NCI-H1092 treated with DMSO at 0.1 percent for 48 hours (cell line): ENCODE measurements around the gene CAPZB.

Experiments
- DNase-seq: peaks from one replicate; lab custom pipeline; 2025; lab: John Stamatoyannopoulos, UW

CAPZB gene

GRCh38 chr1:19367584-19368041, 117.7 kb downstream of the CAPZB start:
- no peak for DNase-seq

DNA sequence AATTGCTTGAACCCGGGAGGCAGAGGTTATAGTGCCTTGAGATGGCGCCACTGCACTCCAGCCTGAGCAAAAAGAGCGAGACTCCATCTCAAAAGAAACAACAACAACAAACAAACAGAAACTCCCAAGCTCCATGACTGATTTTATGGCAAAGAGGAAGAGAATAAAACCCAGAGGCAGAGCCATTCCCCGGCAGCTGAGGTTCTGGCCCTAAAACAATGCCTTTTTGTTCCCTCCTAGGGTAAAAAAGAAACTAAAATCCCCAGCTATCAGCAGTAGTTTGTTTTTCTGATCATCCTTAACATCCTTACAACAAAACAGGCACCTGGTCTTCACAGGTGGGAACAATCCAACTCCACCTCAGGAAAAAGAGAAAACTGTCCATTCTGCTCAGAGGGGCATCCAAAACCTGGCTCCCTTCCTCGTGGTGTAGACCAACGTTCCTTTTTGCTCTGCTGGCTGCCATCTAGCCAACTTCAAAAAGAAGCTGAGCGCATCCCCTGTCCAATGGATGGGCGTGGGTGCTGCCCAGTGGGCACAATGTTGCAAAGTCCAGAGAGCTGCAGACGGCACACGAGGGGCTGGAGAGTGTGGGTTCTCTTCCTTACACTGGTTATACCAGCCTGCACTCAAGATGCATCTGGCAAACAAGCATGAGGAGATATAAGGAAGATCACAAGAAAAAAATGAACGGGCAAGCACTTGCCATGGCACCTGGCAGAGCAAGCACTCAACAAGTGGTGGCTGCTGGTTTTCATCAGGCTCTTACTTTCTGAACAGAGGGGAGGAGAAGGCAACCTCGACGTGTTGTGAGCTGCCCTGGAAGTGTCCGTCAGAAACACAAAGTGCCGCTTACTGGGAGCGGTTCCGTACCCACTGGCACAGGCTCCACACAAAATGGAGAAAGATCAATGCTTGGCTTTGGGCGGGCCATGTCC, 118.5 kb downstream of the CAPZB start:
- no peak for DNase-seq

- no peak for DNase-seq
These were observed 119.6 kb downstream of the CAPZB start for GRCh38 chr1:19365721-19366120.

DNA sequence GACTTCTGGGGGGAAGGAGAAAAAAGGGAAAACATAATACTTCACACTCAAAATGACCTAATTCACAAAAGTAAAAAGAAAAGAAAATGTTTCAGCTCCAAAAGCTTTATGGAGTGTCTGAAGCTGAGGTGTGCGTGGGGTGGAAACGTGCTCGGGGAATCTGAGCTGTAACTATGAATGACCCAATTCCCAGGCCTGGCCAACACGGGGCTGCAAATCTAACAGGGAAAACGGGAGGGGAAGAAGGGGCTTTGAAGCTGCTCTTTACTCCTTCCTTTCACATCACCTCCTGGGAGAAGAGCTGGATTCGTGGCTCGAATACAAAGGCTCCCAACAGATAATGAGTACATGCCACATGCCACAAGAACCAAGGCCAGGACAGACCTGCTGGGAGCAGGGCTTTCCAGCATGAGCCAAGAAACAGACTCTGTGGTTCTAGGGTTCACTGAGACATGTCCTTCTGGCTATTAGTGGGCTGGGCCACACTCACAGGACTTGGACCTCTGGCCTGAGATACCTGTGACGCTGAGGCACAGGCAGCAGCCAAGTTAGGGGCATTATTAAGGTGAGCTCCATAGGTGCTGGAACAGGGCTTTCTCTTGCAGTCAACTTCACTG, 121.7 kb downstream of the CAPZB start:
- no peak for DNase-seq

DNA sequence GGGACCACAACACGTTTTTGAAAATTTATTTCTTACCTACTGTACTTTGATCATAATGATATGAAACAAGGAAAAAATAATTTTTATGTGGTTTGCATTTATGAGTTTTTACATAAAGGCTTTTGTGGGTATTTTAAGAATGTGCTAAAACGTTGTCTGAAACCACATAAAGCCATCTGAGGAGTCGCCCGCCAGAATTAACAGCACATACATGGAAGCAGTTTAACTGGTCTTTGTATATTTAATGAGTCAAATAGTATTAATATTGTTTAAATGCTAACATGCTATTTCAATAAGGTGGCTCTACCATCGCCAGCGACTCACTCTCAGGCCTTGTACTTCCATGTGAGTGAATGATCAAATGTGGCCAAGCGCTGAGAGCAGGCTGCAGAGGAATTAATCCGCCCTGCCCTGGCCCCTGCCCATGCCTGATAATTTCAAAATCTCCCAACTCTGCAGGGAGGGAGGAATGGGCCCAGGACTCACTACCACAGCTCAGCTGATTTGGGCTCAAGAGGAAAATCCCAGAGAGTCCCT, 123.7 kb downstream of the CAPZB start:
- no peak for DNase-seq

DNA sequence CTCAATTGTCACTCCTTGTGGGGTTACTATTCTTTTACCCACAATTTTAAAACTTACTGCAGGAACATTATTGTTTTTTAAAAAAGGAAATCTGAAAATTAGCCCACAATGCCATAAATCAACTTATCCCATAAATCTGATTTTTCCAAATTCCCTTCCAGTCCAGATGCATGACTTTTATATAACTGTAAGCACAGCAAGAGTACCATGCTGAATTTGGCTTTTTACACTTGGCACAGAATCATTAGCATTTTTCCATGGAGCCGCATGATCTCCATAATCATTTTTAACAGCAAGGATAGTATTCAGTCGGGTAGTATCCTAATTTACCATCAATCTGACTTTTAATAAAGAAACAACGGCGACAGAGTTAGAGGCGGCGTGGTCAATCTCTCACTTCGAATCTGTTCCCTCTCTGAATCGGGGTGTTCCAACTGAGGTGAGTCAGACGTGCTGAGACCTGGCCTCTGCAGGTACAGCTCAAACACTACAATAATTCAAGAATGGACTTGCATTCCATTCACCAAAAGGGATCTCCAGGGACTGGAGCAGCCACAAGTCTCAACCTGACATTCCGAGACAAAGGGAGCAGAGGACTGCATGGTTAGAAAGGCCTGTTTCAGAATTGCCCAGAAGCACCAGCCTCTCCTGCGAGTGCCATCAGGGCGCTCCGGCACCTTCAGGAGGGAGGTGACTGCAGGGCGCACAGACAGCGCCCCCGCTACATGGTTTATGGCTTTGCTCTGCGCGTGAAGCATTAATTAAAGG, 124.3 kb downstream of the CAPZB start:
- DNase-seq = no peak

- no peak for DNase-seq
These were observed 124.9 kb downstream of the CAPZB start for GRCh38 chr1:19360432-19360831.

DNA sequence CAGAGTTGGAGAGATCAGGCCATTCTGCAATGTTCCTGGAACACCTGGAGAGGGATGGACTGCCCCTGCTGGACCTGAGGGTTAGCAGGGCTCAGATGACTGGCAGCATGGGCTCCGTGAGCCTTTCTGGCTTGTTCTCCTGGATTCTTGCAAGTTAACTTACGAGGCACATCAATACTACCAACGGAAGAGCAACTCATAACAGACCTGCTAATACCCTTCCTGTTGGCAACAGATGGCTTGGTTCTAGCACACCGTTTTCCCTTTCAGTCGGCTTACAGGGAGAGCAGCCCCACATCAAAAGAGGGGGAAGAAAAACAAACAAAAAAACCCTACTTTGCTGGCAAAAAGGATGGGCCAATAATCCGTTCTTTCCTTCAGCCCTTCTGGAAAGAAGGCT, 125.3 kb downstream of the CAPZB start:
- peak; percentile 68 for DNase-seq

GRCh38 chr1:19359357-19359756, 126.0 kb downstream of the CAPZB start:
- DNase-seq = peak; percentile 76

DNA sequence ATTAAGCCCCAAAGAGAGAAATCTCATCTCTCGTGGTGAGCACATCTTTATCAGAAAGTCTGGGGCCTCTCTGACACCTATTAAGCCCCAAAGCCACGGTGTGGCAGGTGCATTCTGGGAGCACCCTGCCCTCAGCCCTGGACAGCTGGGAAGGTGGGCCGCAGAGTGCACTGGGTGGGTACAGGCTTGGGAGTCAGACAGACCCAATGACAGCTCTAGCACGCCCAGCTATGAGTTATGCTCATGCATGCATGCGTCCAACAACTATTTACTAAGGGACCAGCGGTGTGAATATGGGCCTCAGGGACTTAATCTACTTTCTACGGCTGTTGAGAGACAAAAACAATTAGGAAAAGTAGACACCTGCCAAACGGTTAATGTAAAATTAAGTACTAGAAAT, 126.6 kb downstream of the CAPZB start:
- DNase-seq = no peak

GRCh38 chr1:19357299-19357986, 127.9 kb downstream of the CAPZB start:
- DNase-seq = no peak

GRCh38 chr1:19356266-19356665, 129.1 kb downstream of the CAPZB start:
- DNase-seq = peak; percentile 97

DNA sequence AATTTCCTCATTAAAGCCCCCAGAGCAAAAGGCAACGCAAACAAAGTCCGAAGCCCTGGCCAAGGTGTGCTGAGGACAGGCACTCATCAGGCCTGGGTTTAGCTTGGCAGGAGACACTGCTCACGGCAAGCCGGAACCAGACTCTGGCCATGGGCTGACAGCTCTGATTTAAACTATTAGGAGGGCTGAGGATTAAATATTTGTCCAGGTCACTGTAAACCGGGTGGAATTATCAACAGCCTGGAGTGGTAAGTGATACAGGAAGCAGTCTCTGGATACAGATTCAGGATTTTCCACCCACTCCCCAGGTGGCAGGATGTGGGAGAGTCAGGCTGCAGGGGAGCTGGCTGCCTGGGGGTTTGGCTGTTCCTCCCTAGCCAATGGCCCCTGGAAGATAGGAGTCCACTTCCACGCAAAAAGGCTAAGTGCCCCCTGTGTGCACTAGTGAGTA, 130.8 kb downstream of the CAPZB start:
- peak; percentile 100 for DNase-seq

DNA sequence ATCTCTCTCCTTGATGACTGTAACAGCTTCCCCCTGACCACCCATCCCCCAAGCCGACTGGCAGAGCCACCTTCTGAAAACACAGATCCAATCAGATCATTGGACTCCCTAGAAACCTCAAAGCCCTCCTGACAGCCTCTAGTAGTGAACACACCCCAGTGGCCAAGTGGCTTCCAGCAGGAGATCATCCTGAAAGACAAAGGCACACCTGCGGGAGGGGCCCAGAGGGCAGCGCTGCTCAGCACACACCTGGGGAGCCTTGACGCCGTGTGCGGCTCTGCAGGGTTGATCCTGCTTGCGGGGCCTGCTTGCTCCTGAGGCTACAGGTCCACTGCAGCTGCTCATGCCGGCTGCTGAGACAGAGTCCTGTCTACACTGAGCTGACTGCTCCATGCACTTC, 131.7 kb downstream of the CAPZB start:
- peak; percentile 70 for DNase-seq

- DNase-seq = no peak
These were observed 132.5 kb downstream of the CAPZB start for GRCh38 chr1:19352839-19353238.

GRCh38 chr1:19351873-19352272, 133.5 kb downstream of the CAPZB start:
- no peak for DNase-seq

- DNase-seq = no peak
These were observed 134.8 kb downstream of the CAPZB start for GRCh38 chr1:19350566-19350965.

DNA sequence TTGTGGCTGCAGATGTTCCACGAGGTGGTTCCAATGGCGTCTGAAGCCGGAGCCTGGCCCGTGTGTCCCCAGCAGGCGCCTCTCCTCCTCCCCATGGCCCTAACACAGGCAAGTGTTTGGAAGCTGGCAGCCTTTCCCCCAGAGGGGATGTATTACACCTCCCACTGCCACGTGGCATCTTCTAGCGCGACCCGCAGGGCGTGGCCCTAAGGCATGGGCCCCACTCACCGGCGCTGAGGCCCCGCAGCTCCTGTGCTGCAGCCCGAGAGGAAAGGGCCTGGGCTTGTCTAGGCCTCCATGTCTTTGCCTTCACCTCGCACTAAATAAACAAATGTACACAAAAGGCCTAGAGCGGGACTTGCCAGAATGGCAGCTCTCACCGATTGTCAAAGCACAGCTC, 135.3 kb downstream of the CAPZB start:
- DNase-seq = no peak

DNA sequence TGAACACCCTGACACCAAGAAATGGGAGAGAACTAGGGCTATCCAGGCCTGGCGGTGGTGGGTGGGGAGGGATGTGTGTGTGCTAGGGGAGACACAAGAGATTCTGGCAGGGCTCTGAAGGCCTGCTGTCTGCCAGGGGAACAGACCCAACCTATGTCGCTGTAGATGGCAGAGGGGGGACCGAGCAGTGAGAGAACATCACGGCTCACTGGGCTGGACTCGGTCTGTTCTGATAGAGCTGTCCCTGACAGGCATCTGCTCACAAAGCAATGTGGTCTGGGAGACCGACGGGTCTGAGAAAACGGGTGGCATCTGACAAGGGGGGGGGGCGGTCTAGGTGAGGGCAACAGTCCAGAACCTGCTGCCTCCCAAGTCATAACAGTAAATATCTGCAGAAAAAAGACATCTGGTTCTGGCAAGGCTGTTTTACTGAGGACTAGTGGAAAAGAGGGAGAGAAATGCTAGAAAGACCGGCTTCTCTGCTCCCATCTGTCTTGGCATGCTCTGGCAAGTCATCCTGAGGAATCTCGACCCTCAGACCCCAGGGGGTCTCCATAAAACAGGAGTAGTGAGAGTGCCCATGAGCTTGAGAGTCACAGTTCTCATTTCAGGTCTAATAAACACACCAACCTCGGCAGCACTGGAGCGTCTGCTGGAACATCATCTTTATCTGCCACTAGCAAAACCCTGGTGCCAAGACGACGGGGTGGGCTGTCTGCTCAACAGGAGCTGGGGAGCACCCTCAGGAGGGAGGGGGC, 136.7 kb downstream of the CAPZB start:
- no peak for DNase-seq

DNA sequence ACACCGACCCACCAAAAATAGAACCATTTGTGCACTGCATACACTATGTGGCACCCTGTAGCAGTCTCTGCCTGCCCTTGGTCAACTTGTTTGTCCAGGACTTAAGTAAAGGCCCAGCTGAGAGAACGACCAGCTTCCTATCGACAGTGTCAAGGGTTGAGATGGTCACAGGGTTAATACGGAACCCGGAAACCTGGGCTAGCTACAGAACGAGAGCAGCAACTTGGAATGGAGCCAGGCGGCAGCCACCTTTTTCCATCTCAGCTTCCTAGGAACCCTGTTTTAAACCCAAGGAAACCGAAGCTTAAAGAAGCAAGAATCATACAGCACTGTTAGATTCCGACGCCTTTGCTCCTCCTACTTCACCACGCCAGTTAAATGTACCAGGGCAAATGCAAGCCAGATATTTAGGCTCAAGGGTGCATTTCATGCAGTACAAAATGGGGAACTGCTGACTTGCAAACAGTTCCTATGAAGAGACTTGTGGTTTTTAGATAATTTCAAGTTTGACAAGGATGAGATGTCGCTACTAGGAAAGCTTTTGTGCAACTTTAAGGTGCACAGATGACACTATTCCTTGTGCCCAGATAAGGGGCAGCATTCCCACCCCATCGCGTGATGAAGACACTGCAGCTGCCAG, 137.7 kb downstream of the CAPZB start:
- no peak for DNase-seq
